ENCODE results near the gene GNMT.
A peak's percentile ranks its signal among the peaks of the same experiment; 100 is the strongest.
"Not testable (repeated sequence)": the region's sequence is repeated elsewhere in the genome, so short reads cannot be mapped to it uniquely, and the experiment has no call there.

GNMT gene

DNA sequence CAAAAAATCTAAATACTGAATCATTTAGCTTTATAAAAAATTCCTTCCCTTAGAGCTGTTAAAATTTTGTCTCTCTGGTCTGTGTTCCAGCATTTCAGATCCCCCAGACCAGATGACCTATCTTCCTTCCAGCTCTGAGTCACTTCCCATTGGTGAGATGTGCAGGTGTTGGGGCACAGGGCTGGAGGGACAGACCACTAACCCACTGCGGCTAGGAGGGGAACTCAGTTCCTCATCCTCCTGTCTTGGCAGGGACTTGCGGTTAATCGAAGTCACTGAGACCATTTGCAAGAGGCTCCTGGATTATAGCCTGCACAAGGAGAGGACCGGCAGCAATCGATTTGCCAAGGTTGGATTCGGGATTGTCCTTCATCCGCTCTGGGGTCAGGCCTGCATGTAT lies 25.2 kb upstream of the GNMT start:
- Mint-ChIP-seq H3K36me3 (ENCODE audit: insufficient read depth) (peaks cover 61% of the 10 kb centered on the region), H3K27me3 (no peaks in the 10 kb centered on the region), H3K4me3 (no peak overlapping the region), H3K4me1 (ENCODE audit: low read depth in 2 of 2) (peaks cover 37 to 44% of the 10 kb centered on the region in 2 donors), H3K9me3 (no peaks in the 10 kb centered on the region), H3K27ac (peak overlapping the region in 1 of 2 donors; percentile 69)
- ATAC-seq (replicated peaks) (no peak), DNase-seq (no peak)

DNA sequence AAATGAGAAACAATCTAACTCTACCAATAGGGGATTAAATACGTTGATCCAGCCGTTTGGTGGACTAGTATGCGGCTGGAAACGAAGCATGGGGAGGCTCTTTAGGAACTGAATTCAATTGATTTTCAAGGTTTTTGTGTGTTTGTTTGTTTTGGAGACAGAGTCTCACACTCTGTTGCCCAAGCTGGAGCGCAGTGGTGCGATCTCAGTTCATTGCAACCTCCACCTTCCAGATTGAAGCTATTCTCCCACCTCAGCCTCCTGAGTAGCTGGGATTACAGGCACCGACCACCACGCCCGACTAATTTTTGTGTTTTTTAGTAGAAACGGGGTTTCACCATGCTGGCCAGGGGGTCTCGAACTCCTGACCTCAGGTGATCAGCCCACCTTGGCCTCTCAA lies 24.2 kb upstream of the GNMT start:
- peaks cover 68% of the 10 kb centered on the region for H3K36me3 Mint-ChIP-seq (ENCODE audit: insufficient read depth)
- no peak overlapping the region for H3K4me3 Mint-ChIP-seq
- no peaks in the 10 kb centered on the region for H3K9me3 Mint-ChIP-seq
- DNase-seq (no peak), ATAC-seq (replicated peaks) (no peak)
- no peaks in the 10 kb centered on the region for H3K27me3 Mint-ChIP-seq
- peak overlapping the region in 1 of 2 donors; percentile 33 for H3K27ac Mint-ChIP-seq
- peaks cover 29 to 35% of the 10 kb centered on the region in 2 donors for H3K4me1 Mint-ChIP-seq (ENCODE audit: low read depth in 2 of 2)

DNA sequence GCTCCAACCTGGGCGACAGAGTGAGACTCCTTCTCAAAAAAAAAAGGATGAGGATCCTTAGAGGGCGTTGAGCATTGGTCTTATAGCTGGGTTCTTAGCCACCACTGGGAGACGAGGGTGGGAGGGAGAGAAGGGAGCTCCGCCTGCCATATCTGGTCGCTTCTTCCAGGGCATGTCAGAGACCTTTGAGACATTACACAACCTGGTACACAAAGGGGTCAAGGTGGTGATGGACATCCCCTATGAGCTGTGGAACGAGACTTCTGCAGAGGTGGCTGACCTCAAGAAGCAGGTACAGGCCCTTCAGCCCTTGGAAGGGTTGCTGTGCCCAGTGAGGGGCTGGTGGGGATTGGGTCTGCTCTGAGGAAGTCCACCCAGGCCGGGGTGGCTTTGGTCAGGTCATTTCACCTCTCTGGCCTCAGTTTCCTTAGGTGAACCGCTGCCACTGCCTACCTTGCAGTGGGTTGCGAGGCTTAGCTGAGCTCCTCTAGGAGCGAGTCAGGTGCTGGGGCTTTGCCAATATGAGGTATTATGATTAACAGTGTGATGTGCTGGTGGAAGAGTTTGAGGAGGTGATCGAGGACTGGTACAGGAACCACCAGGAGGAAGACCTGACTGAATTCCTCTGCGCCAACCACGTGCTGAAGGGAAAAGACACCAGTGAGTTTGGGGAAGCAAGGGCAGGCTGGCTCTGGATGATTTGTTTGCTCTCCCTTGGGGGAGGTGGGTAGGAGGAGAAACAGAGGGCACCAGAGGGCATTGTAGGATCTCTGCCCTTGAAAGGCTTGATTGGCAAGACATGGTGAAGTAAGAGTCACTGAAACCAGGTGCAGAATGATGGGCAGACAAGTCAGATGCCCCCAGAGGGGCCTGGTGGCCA lies 22.8 kb upstream of the GNMT start:
- peaks cover 63% of the 10 kb centered on the region for H3K36me3 Mint-ChIP-seq (ENCODE audit: insufficient read depth)
- DNase-seq: no peak
- no peaks in the 10 kb centered on the region for H3K27me3 Mint-ChIP-seq
- H3K4me1 Mint-ChIP-seq (ENCODE audit: low read depth in 2 of 2): peaks cover 18 to 23% of the 10 kb centered on the region in 2 donors
- no peaks in the 10 kb centered on the region for H3K9me3 Mint-ChIP-seq
- H3K4me3 Mint-ChIP-seq: no peak overlapping the region
- peak overlapping the region in 1 of 2 donors; percentile 33 for H3K27ac Mint-ChIP-seq
- no peak for ATAC-seq (replicated peaks)

DNA sequence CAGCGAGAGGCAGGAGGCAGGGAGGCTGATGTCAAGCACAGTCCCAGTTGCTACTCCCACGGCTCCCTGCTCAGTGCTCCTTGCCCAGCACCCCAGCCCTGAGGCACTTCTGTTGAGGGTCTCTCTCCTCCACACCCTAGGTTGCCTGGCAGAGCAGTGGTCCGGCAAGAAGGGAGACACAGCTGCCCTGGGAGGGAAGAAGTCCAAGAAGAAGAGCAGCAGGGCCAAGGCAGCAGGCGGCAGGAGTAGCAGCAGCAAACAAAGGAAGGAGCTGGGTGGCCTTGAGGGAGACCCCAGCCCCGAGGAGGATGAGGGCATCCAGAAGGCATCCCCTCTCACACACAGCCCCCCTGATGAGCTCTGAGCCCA lies 22.1 kb upstream of the GNMT start:
- Mint-ChIP-seq H3K27me3 (no peaks in the 10 kb centered on the region), H3K4me1 (ENCODE audit: low read depth in 2 of 2) (peaks cover 12 to 17% of the 10 kb centered on the region in 2 donors), H3K9me3 (no peaks in the 10 kb centered on the region), H3K27ac (peak overlapping the region; percentile 16 to 69), H3K4me3 (no peak overlapping the region), H3K36me3 (ENCODE audit: insufficient read depth) (peaks cover 62% of the 10 kb centered on the region)
- ATAC-seq (replicated peaks): no peak
- no peak for DNase-seq

DNA sequence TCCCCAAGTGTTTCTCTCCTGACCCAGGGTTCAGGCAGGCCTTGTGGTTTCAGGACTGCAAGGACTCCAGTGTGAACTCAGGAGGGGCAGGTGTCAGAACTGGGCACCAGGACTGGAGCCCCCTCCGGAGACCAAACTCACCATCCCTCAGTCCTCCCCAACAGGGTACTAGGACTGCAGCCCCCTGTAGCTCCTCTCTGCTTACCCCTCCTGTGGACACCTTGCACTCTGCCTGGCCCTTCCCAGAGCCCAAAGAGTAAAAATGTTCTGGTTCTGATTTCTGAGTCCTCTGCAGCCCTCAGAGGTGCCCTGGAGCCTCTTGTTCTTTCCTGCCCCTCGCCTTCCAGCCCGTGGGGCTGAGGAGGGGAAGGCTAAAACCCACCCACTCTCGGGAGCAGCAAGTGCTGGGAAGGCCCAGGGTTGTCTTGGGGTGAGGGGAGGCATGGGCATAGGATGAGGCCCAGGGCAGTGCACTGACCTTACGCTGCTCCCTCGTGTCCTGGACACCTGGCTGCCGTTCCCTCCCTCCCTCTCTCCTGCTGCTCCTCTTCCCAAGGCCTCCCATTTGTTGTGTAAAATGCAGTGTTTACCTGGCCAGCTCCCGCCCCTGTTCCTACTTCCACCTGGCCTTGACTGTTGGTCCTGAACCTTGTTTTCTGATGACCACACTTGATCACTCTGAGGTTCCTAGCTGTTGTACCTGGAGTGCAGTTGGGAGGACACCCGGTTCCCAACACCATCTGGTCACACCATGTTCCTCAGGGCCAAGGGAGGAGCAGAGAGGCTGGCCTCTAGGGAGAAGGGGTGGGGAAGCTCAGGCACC lies 21.4 kb upstream of the GNMT start:
- H3K27me3 Mint-ChIP-seq: no peaks in the 10 kb centered on the region
- H3K4me3 Mint-ChIP-seq: no peak overlapping the region
- H3K9me3 Mint-ChIP-seq: no peaks in the 10 kb centered on the region
- DNase-seq: no peak
- H3K4me1 Mint-ChIP-seq (ENCODE audit: low read depth in 2 of 2): peaks cover 8 to 10% of the 10 kb centered on the region in 2 donors
- peak overlapping the region in 1 of 2 donors; percentile 69 for H3K27ac Mint-ChIP-seq
- peaks cover 65% of the 10 kb centered on the region for H3K36me3 Mint-ChIP-seq (ENCODE audit: insufficient read depth)
- no peak for ATAC-seq (replicated peaks)

DNA sequence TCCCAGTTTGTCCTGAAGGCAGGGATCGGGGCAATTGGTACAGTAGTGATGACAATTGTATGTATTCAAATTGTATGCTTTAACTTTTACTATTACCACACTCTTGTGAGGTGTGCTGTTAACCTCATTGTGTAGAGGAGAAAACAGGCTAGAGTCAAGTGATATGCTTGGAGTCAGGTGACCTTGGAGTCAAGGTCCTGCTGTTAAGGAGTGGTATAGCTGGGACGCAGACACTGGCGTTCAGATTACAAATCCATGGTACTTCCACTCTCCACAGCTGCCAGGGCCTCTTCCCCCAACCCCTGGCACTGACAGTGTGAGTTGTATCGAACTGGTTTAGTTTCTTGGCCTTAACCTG lies 20.8 kb upstream of the GNMT start:
- H3K27ac Mint-ChIP-seq: peak overlapping the region in 1 of 2 donors; percentile 69

DNA sequence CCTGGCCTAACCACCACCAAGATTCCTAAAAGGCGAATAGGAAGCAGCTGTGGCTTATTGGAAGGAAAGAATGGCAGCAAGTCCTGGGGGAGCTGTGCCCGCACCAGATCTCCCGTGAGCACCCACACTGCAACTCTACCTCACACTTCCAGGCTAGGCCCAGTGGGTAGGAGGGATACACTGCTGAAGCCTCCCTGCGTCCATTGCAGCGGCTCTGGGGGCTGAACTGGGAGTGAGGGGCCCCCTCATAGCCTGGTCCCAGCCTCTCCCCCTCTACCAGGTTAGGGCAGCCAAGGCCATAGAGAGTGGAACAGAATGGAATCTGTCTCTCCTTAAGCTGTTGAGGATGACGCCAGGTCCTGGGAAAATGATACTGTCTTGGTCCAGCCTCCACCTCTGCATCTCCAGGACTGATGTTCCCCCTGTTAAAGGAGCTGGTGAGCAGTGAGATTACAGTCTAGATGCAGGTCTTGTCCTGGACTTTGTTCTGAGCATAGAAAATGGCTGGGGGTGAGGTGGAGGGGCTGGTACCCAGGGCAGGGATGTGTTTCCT lies 20.0 kb upstream of the GNMT start:
- H3K4me1 Mint-ChIP-seq (ENCODE audit: low read depth in 2 of 2): peaks cover 7 to 9% of the 10 kb centered on the region in 2 donors
- no peak overlapping the region for H3K4me3 Mint-ChIP-seq
- no peaks in the 10 kb centered on the region for H3K27me3 Mint-ChIP-seq
- ATAC-seq (replicated peaks) (no peak), DNase-seq (no peak)
- H3K27ac Mint-ChIP-seq: peak overlapping the region; percentile 29 to 69
- no peaks in the 10 kb centered on the region for H3K9me3 Mint-ChIP-seq
- H3K36me3 Mint-ChIP-seq (ENCODE audit: insufficient read depth): peaks cover 64% of the 10 kb centered on the region

More for the DNA sequence above, 20.8 kb upstream of the GNMT start:
- no peak for DNase-seq
- Mint-ChIP-seq H3K4me1 (ENCODE audit: low read depth in 2 of 2) (peaks cover 8 to 9% of the 10 kb centered on the region in 2 donors), H3K9me3 (no peaks in the 10 kb centered on the region), H3K36me3 (ENCODE audit: insufficient read depth) (peaks cover 65% of the 10 kb centered on the region), H3K27me3 (no peaks in the 10 kb centered on the region), H3K4me3 (no peak overlapping the region)
- ATAC-seq (replicated peaks): no peak

DNA sequence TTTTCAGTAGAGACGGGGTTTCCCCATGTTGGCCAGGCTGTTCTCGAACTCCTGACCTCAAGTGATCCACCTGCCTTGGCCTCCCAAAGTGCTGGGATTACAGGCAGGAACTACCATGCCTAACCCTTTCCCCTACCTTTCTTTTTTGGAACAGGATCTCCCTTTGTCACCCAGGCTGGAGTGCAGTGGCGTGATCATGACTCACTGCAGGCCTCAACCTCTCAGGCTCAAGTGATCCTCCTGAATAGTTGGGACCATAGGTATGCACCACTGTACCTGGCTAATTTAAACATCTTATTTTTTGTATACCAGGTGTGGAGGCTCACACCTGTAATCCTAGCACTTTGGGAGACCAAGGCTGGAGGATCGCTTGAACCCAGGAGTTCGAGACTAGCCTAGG lies 19.2 kb upstream of the GNMT start:
- DNase-seq; H3K27me3 Mint-ChIP-seq; ATAC-seq (replicated peaks); H3K4me3 Mint-ChIP-seq; H3K9me3 Mint-ChIP-seq; H3K4me1 Mint-ChIP-seq (ENCODE audit: low read depth in 2 of 2): not testable (repeated sequence)
- H3K36me3 Mint-ChIP-seq (ENCODE audit: insufficient read depth): peaks cover 59% of the 10 kb centered on the region
- H3K27ac Mint-ChIP-seq: peak overlapping the region in 1 of 2 donors; percentile 29

DNA sequence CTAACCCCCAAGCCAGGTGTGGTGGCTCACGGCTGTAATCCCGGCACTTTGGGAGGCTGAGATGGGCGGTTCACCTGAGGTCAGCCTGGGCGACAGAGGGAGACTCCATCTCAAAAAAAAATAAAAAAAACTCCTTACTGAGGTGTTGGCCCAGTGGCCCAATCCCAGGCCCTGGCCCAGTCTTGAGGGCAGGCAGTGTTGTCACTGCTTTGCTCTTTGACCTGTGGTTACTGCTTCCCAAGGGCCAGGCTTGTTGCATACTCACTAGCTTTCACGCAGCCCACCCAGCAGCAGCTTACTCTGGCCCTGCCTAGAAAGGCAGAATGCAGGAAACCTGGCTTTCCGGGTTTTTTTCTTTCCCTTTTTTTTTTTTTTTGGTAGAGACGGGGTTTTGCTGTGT lies 18.1 kb upstream of the GNMT start:
- Mint-ChIP-seq H3K9me3 (no peaks in the 10 kb centered on the region), H3K4me1 (ENCODE audit: low read depth in 2 of 2) (peaks cover 3 to 5% of the 10 kb centered on the region in 2 donors), H3K27ac (no peak overlapping the region), H3K4me3 (no peak overlapping the region), H3K36me3 (ENCODE audit: insufficient read depth) (peaks cover 56% of the 10 kb centered on the region), H3K27me3 (no peaks in the 10 kb centered on the region)
- ATAC-seq (replicated peaks) (no peak), DNase-seq (no peak)

DNA sequence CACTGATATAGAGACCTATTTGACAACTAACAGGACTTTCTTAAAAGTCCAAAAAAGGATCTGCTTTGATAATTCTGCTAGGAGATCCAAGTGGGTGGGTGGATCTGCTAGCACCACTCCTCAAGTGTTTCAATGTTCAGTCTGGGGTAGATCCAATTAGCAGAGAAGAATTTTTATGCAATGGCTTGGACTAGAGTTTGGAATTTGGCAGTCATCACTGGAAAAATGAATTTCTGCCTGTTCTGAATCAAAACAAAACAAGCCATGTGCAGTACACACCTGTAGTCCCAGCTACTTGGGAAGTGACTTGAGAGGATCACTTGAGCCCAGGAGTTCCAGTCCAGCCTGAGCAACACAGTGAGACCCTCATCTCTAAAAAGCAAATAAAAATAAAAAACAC lies 12.6 kb upstream of the GNMT start:
- Mint-ChIP-seq H3K27me3 (no peaks in the 10 kb centered on the region), H3K27ac (peak overlapping the region in 1 of 2 donors; percentile 12), H3K9me3 (no peaks in the 10 kb centered on the region), H3K36me3 (ENCODE audit: insufficient read depth) (peaks cover 26% of the 10 kb centered on the region), H3K4me3 (no peak overlapping the region), H3K4me1 (ENCODE audit: low read depth in 2 of 2) (no peaks in the 10 kb centered on the region)
- DNase-seq (no peak), ATAC-seq (replicated peaks) (no peak)

DNA sequence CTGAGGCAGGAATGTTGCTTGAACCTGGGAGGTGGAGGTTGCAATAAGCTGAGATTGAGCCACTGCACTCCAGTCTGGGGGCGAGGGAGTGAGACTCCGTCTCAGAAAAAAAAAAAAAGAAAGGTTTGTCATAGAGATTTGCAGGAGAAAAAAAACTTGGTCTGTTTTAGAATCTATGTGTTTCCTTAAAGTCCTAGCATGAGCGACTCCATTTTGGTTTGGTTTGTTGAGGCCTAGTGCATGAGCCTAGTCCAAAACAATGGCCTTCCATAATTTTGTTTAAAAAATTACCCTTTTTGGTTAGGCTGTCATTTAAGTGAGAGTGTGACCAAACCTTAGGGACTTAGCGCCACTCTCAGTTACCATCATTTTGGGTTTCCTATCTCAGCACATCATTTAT lies 8.2 kb upstream of the GNMT start:
- ATAC-seq (replicated peaks): no peak
- no peaks in the 10 kb centered on the region for H3K27me3 Mint-ChIP-seq
- H3K27ac Mint-ChIP-seq: no peak overlapping the region

DNA sequence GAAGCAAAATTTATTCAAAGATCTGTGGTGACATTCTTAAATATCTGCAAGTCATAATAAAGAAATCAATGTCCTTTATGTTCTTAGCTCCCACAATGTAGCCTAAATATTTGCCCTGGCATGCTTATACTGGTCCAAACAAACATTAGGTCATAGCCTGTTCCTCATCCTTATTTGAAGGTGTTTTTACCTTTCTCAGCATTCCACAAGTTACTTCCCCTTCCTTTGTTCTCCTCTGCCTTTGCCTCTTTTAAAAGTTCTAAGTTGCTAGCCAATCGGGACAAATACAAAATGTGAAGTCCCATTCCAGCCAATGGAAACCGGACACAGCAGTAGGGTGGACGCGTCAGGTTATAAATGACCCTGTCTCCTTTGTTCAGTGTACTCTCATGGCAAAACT lies 6.1 kb upstream of the GNMT start:
- not testable (repeated sequence) for H3K4me3 Mint-ChIP-seq; H3K9me3 Mint-ChIP-seq; H3K27ac Mint-ChIP-seq; H3K27me3 Mint-ChIP-seq; H3K36me3 Mint-ChIP-seq (ENCODE audit: insufficient read depth); DNase-seq; ATAC-seq (replicated peaks); H3K4me1 Mint-ChIP-seq (ENCODE audit: low read depth in 2 of 2)

More for the DNA sequence above, 8.2 kb upstream of the GNMT start:
- no peak for DNase-seq
- Mint-ChIP-seq H3K36me3 (ENCODE audit: insufficient read depth) (peaks cover 3% of the 10 kb centered on the region), H3K4me3 (no peak overlapping the region), H3K4me1 (ENCODE audit: low read depth in 2 of 2) (no peaks in the 10 kb centered on the region), H3K9me3 (no peaks in the 10 kb centered on the region)

DNA sequence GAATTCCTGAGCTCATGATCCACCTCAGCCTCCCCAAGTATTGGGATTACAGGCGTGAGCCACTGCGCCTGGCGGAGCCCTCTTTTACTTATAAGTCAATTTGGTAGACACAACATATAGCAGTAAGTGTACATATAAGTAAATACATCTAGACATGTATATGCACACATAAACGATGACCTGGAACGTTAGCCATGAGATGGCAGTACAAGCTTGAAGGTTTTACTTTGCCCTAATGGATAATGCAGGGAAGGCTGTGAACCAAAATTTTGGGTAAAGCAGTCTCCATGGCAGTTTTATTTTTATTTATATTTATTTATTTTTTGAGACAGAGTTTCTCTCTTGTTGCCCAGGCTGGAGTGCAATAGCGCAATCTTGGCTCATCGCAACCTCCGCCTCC lies 2.4 kb upstream of the GNMT start:
- H3K4me1 Mint-ChIP-seq (ENCODE audit: low read depth in 2 of 2): peaks cover 0 to 11% of the 10 kb centered on the region in 2 donors
- H3K9me3 Mint-ChIP-seq: no peaks in the 10 kb centered on the region
- no peaks in the 10 kb centered on the region for H3K27me3 Mint-ChIP-seq
- H3K36me3 Mint-ChIP-seq (ENCODE audit: insufficient read depth): peaks cover 3% of the 10 kb centered on the region
- DNase-seq (no peak), ATAC-seq (replicated peaks) (no peak)
- no peak overlapping the region for H3K4me3 Mint-ChIP-seq
- no peak overlapping the region for H3K27ac Mint-ChIP-seq

Measured in effector memory CD8-positive, alpha-beta T cell (primary cell).